ENCODE measurements around the gene TNFRSF21.

The TNFRSF21 gene

GRCh38 chr6:47203938-47204611 lies 105.6 kb downstream of the TNFRSF21 start:
- DNase-seq: no peak

DNA sequence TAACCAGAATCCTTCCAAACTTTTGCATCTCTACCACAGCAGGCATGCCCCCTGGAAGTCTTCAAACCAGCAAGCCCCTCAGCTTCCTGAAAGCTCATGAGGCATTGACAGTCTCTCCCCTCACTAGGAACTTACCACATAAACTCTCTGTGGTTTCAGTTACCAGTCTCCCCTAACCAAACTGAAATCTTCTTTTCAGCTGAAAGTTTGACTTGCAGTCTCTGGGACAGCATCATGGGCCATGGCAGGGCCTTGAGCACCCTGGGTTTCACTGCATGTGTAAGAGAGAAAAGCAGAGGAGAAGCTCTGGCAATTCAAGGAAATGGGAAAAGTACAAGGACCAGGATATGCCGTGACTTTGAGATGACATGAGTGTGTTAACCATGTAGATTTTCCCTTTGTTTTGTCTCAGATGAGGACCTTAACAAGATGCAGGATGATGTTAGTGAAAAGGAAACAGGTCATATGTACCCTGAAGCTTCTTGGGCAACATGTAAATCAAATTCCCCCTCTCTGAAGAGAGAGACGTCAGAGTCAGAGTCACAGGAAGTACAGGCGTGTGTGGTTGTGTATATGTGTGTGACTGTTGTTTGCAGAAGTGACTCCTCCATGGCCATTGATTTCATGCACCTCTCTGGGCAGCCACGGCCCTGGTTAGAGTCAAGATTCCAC lies 106.3 kb downstream of the TNFRSF21 start:
- DNase-seq: no peak

DNA sequence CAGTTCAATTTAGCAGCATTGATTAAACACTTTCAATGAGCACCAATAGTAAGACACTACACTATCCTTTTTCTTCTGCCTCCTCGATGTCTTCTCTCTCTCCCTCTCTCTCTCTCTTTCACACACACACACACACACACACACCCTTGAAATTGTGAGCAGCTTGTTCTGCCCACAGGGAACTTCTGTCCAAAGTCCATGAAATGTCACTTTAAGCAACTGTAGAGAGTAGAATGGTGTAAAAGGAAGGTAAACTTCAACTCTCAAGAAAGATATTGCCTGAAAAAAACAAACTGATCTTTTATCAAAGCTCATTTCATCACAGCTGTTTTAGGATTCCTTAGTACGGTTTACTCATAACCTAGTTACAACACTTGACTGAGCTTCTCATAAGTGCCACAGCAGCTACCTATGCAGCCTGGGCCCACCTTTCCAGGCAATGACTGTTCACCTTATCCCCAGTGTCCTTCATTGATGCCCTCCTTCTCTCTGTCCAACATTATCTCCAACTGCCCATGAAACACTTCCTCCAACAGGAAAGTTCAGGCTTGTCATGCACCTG lies 107.0 kb downstream of the TNFRSF21 start:
- no peak for DNase-seq

DNA sequence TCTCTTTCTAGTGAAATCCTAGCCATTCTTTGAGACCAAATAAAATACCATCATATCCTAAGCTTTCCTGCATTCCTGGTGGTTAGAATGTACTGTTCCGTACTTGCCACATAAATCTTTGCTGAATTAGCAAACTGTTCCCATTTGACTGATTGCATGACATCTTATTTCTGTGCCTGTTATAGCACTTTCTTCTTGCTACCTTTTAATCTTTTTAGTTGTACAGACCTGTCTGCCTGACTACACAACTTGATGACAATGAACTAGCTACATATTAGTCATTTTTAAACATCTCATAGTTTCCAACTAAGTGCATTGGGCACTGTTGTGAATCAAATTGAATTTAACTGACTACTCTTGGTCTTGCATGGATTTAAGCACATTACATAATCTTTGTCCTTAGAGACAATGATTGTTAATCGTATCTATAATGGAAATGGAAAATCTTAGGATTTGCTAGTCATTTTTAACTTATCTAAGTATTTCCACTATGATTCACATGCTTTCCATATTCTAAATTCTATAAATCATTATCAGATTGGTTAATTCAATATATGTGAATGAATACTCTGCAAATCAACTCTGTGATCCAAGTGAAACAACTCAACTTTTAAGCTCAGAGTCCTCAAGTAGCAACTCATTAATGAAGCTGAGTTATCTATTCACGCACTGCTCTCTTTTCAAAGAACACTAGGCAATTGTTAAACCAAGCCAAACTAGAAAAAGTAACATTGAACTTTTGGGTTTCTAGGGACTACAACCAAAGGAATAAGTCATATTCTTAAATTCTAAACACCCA lies 109.0 kb downstream of the TNFRSF21 start:
- no peak for DNase-seq

GRCh38 chr6:47197682-47198640 lies 111.7 kb downstream of the TNFRSF21 start:
- no peak for DNase-seq

- DNase-seq: no peak
Observed at GRCh38 chr6:47196113-47196512, 113.6 kb downstream of the TNFRSF21 start.

GRCh38 chr6:47195011-47195650 lies 114.6 kb downstream of the TNFRSF21 start:
- no peak for DNase-seq

DNA sequence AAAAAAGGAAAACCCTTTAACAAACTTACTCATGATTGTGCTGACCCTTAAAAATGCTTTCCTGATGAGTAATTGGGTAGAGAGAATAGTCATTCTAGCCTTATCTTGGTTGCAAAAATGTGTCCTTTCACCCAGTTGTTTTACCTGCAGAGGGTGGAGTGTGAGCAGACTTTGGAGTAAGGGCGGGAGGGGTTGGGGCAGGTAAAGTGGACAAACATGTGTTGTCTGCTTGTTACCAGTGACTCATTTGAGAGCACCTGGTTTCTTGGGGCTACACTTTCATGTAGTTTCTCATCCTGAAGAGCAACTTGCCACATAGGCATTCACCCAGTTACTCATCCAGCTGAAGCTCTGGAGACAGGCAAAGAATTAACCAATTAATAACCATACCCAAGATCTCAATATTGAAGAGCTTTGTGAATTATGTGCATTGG lies 121.1 kb downstream of the TNFRSF21 start:
- no peak for DNase-seq

DNA sequence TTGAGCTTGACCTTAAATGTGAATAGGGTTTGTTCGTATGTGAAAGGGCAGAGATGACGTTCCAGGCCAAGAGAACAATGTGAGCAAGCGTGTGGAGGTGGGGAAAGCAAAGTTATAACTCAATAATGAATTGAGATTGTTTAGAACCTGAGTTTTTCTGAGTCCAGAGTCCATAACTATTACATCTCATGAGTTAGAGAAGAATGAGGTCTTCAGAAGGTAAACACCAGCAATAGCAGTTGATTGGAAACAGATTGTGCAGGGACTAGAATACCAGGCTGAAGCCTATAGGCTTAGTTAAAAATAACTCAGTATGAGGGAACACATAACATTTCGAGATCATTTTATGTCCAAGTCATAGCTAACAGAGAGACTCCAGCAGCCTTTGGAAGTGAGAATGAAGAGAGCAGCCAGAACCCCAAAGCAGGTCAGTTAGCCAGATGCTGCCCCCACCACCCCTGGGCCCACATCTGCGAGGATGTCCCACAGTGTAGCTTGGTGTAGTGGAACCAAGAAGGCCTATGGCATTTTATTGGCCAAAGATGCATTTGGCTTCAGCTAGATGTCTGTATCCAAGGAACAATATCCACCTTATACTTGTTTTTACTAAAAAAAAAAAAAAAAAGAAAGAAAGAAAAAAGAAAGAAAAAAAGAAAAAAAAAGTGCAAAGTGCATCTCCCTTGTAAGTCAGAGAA lies 121.7 kb downstream of the TNFRSF21 start:
- DNase-seq: no peak

GRCh38 chr6:47187113-47187512 lies 122.6 kb downstream of the TNFRSF21 start:
- DNase-seq: no peak

DNA sequence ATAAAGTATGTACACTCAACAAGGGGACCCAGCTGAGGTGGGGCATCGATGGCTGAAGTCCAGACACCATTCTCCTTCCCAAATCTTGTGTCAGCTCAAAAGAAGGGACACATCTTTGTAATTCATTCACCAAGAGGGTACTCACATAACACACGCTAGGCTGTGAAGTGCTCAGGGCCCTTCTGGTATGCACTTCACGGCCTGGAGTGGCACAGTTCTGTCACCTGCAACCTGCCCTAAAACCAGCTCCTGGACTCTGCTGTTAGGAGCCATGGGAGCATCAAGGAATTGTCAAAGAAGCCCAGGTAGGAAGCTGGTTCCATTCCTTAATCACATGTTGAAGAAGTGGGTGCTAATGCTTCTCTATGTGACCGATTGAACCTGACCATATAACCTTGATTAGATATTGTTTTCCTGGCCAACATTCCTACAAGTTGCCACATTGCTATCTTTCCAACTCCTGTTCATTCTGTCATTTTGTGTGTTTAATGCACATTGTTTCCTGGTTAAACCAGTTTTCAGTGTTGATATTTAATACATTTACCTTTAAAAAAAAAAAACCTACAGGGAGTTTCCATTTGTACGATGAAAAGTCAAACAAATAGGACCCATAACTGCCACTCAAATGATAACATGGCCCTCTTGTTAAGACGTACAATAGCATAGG lies 127.3 kb downstream of the TNFRSF21 start:
- no peak for DNase-seq

DNA sequence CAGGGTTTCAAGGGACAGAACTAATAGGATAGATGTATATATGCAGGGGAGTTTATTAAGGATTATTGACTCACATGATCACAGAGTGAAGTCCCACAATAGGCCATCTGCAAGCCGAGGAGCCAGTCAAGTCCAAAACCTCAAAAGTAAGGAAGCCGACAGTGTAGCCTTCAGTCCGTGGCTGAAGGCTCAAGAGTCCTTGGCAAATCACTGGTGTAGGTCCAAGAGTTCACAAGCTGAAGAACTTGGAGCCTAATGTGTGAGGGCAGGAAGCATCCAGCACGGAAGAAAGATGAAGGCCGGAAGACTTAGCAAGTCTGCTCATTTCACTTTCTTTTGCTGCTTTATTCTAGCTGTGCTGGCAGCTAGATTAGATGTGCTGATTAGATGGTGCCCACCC lies 128.0 kb downstream of the TNFRSF21 start:
- no peak for DNase-seq

All from GDM1 (cell line).